ENCODE measurements around the gene PSMB10.
"Not testable (repeated sequence)": the region's sequence is repeated elsewhere in the genome, so short reads cannot be mapped to it uniquely, and the experiment has no call there.

The PSMB10 gene

GRCh38 chr16:67943256-67943618, 6.6 kb upstream of the PSMB10 start:
- no peak for DNase-seq

DNA sequence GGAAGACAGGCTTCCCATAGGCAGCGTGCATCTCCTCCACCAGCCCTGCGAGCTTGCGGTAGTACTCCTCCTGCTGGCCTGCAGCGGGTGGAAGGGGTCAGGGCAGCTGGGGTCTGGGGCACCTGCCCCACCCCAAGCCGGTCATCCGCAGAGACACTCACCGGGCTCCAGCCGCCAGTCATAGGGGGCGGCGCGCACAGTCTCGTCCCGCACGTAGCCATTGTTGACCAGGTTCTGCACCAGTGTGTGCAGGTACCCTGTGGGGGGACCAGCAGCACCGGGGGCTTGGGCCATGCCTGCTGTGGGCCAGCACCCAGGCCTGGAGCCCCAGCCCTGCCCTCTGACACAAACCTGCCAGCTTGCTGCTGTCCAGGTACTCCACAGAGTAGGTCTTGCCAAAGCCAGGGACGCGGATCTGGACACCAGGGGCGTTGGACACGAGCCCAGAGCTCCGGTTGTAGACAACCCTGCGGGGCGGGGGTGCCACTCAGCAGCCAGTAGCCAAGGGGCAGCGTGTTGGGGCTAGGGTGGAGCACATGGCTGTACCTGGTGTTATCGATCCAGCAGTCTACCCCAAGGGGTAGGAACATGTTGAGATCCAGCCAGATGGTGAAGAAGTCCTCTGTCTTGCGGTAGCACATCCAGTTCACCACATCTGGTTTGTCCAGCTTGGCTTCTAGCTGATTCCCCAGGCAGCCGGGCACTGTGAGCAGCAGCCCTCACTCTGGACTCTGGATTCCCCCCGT, 6.0 kb upstream of the PSMB10 start:
- peak in 1 of 56 donors; percentile 12 for DNase-seq

DNA sequence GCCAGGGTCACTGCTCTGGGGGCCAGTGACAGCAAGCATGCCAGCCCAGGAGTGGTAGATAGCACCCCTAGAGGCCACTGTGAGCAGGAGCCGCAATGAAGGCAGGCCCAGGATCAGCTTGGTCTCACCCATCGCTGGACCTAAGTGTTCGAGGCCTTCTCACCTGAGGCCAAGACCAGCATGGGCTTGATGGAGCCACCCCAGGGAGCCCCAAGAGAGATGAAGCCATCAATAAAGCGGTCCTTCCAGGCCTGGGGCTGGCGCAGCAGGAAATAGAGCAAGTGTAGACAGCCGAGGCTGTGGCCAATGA, 5.5 kb upstream of the PSMB10 start:
- peak in 17 of 56 donors; percentile 8 to 56 (median 20) for DNase-seq

GRCh38 chr16:67941469-67942199, 5.0 kb upstream of the PSMB10 start:
- no peak for DNase-seq

- DNase-seq = no peak
Observed at GRCh38 chr16:67940446-67941089, 3.9 kb upstream of the PSMB10 start.

- DNase-seq = peak in 2 of 56 donors; percentile 19 to 21
Observed at GRCh38 chr16:67939507-67940445, 3.1 kb upstream of the PSMB10 start.

GRCh38 chr16:67937713-67938112, 1.1 kb upstream of the PSMB10 start:
- DNase-seq = not testable (repeated sequence)

DNA sequence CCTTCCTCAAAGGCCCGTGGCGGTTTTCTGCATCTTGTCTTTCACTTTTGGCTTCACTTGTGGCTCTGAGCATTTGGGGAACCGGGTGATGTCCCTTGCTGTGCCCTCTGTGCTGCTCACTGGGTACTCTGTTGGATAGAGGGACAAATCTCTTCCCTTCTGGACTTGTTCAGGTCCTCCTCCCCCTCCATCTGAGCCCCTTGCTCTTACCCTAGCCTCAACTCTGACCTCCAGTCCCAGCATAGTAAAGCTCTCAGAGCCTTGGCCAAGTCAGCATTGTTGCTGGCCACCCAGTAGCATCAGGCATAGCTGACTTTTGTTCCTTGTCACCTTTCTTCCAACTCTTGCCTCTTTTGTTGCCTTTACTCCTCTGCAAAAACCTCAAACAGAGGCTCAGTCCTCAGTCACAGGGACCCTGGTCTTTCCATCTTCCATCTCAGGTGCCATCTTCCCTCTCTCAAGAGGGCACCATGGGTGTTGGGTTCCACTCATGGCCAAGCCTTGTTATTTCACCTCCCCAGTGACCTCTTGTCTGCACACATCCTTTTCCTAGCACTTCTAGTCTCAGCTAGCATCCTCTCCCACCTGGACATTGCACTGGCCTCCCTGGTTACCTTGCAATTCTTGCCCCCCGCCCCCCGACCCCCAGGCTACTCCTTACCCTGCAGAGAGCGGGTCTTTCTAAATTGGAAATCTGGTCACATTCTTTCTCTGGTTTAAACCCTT, 393 bp upstream of the PSMB10 start:
- DNase-seq = peak in 6 of 56 donors; percentile 28 to 64 (median 44)

GRCh38 chr16:67935402-67936123, 1.1 kb downstream of the PSMB10 start:
- peak; percentile 48 to 98 (median 92) for DNase-seq

DNA sequence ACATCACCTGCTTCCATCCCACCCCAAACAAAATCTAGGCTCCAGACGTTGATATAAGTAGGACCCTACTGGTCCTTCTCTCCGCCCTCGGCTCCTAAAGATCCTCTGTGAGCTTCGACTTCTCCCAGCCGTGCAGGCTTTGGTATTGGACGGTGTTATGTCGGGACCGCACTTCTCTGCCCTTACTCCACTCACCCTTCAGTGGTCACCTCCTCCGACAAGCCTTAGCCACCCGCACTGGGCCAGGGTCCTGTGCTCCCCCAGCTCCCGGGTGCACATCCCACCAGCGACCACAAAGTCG, 1.6 kb downstream of the PSMB10 start:
- peak in 1 of 56 donors; percentile 46 for DNase-seq

GRCh38 chr16:67934306-67935100, 2.1 kb downstream of the PSMB10 start:
- DNase-seq = no peak

- DNase-seq = no peak
Observed at GRCh38 chr16:67933805-67934204, 2.8 kb downstream of the PSMB10 start.

DNA sequence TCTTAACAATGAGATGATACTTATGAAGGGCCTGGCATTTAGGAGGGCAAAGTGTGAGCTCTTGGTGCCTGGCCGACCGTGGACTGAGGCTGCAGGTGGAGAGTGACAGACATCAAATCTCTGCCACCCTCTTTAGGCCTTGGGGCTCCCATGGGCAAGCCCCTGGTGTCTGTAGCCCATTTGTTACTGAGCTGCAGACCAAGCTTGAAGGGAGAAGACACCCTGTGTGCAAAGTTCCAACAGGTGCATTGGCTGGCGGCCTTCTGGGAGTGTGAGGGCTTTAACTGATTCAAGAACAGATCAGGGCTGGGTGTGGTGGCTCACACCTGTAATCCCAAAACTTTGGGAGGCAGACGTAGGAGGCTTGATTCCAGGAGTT, 4.2 kb downstream of the PSMB10 start:
- no peak for DNase-seq

GRCh38 chr16:67931712-67932461, 4.8 kb downstream of the PSMB10 start, which contains the start of gene CTRL:
TSS of gene CTRL (minus strand) at chr16:67931862. CDS start at chr16:67931852, 10 bp downstream.
- no peak for DNase-seq

- DNase-seq = no peak
Observed at GRCh38 chr16:67930678-67931211, 5.9 kb downstream of the PSMB10 start.

GRCh38 chr16:67930191-67930590, 6.5 kb downstream of the PSMB10 start:
- no peak for DNase-seq

DNA sequence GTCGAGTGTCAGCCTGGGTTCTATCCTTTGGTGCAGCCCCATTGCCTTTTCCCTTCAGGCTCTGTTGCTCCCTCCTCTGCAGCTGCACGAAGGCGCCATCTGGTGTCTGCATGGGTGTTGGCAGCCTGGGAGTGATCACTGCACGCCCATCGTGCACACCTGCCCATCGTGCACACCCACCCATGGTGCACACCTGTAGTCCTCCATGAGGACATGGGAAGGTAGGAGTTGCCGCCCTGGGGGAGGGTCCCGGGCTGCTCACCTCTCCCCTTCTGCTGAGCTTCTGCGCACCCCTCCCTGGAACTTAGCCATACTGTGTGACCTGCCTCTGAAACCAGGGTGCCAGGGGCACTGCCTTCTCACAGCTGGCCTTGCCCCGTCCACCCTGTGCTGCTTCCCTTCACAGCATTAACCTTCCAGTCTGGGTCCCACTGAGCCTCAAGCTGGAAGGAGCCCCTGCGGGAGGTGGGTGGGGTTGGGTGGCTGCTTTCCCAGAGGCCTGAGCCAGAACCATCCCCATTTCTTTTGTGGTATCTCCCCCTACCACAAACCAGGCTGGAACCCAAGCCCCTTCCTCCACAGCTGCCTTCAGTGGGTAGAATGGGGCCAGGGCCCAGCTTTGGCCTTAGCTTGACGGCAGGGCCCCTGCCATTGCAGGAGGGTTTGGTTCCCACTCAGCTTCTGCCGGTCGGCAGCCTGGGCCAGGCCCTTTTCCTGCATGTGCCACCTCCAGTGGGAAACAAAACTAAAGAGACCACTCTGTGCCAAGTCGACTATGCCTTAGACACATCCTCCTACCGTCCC, 7.9 kb downstream of the PSMB10 start:
- peak in 53 of 56 donors; percentile 14 to 86 (median 57) for DNase-seq

Measured in nucleus accumbens (tissue), 56 donors.